Measurements from ENCODE around the gene ASAP2.

The ASAP2 gene

DNA sequence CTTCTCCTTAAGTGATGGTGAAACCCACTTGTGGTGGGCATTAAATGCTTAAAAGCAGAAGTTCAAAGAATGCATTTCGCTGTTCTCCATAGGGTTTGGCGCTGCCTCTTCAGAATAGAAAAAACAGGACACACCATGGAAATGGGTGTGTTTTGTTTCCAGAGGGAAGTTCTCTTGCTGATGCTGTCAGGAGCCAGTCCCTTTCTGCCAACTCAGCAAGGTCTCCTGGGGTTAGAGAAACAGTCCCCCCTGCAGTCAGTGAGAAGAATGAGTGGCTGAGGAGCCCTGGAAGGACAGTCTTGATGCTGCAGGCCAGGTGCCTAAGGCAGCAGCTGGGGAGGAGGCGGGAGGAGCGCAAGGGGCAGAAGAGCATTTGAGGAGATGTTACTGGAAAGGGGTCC is 37.8 kb upstream of the ASAP2 start:
- H3K9me3 ChIP-seq (ENCODE audit: low read length): no peaks in the 10 kb centered on the region
- no peak overlapping the region for H2AFZ ChIP-seq (ENCODE audit: low read length)
- H3K79me2 ChIP-seq (ENCODE audit: insufficient read depth, low read length): no peaks in the 10 kb centered on the region
- no peaks in the 10 kb centered on the region for H3K9me2 ChIP-seq (ENCODE audit: low read depth, low read length)
- 0 out of 2 replicates have a peak, but pooled peaks cover 12% of the 10 kb centered on the region for H3K27me3 ChIP-seq (ENCODE audit: insufficient read depth, low read length)
- H3K36me3 ChIP-seq (ENCODE audit: insufficient read depth, low read length): no peaks in the 10 kb centered on the region
- no peaks in the 10 kb centered on the region for H3K4me1 ChIP-seq (ENCODE audit: insufficient read depth, low read length, severe bottlenecking)
- no peak overlapping the region for H3K9ac ChIP-seq (ENCODE audit: low read length)
- no peak for TF ChIP-seq EZH2 (IDR thresholded peaks at IDR 0.05; ENCODE audit: borderline replicate concordance, low read length)
- TF ChIP-seq, protein P1, sequence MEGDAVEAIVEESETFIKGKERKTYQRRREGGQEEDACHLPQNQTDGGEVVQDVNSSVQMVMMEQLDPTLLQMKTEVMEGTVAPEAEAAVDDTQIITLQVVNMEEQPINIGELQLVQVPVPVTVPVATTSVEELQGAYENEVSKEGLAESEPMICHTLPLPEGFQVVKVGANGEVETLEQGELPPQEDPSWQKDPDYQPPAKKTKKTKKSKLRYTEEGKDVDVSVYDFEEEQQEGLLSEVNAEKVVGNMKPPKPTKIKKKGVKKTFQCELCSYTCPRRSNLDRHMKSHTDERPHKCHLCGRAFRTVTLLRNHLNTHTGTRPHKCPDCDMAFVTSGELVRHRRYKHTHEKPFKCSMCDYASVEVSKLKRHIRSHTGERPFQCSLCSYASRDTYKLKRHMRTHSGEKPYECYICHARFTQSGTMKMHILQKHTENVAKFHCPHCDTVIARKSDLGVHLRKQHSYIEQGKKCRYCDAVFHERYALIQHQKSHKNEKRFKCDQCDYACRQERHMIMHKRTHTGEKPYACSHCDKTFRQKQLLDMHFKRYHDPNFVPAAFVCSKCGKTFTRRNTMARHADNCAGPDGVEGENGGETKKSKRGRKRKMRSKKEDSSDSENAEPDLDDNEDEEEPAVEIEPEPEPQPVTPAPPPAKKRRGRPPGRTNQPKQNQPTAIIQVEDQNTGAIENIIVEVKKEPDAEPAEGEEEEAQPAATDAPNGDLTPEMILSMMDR (IDR thresholded peaks at IDR 0.05; ENCODE audit: low read length): no peak
- H4K20me1 ChIP-seq (ENCODE audit: insufficient read depth, low read length): no peaks in the 10 kb centered on the region
- no peak overlapping the region for H3K4me2 ChIP-seq (ENCODE audit: low read length)
- H3K27ac ChIP-seq (ENCODE audit: low read depth, low read length, poor library complexity, severe bottlenecking): no peak overlapping the region
- H3K4me3 ChIP-seq (ENCODE audit: low read depth, low read length, poor library complexity, severe bottlenecking): no peak overlapping the region
- no peaks in the 10 kb centered on the region for H3F3A ChIP-seq (ENCODE audit: insufficient read depth, low read length)

DNA sequence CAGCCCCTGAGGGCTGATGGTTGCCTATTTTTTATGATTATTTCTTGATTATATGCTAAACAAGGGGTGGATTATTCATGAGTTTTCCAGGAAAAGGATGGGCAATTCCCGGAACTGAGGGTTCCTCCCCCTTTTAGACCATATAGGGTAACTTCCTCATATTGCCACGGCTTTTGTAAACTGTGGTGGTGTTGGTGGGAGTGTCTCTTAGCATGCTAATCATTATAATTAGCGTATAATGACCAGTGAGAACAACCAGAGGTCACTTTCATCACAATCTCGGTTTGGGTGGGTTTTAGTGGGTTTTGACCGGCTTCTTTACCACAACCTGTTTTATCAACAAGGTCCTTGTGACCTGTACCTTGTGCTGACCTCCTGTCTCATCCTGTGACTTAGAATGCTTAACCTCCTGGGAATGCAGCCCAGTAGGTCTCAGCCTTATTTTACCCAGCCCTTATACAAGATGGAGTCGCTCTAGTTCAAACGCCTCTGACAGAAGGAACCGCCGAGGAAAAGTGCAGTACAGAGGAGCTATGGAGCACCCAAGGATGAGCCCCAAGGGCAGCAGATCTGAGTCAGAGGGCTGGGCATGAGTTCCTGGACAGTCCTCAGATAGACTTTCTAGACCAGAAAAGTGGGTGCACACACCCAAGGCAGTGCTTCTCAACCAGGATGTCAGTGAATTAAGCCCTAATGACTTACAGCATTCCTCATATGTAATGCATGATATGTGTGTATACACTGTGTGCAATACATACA is 37.1 kb upstream of the ASAP2 start:
- Histone ChIP-seq H2AFZ (ENCODE audit: low read length) (no peak overlapping the region), H3K4me1 (ENCODE audit: insufficient read depth, low read length, severe bottlenecking) (no peaks in the 10 kb centered on the region), H3K79me2 (ENCODE audit: insufficient read depth, low read length) (no peaks in the 10 kb centered on the region), H4K20me1 (ENCODE audit: insufficient read depth, low read length) (no peaks in the 10 kb centered on the region), H3K4me2 (ENCODE audit: low read length) (no peak overlapping the region), H3F3A (ENCODE audit: insufficient read depth, low read length) (no peaks in the 10 kb centered on the region), H3K9me3 (ENCODE audit: low read length) (no peaks in the 10 kb centered on the region), H3K4me3 (ENCODE audit: low read depth, low read length, poor library complexity, severe bottlenecking) (no peak overlapping the region), H3K36me3 (ENCODE audit: insufficient read depth, low read length) (no peaks in the 10 kb centered on the region), H3K9ac (ENCODE audit: low read length) (no peak overlapping the region), H3K27me3 (ENCODE audit: insufficient read depth, low read length) (0 out of 2 replicates have a peak, but pooled peaks cover 12% of the 10 kb centered on the region), H3K27ac (ENCODE audit: low read depth, low read length, poor library complexity, severe bottlenecking) (no peak overlapping the region), H3K9me2 (ENCODE audit: low read depth, low read length) (no peaks in the 10 kb centered on the region)
- TF ChIP-seq, protein P1 (IDR thresholded peaks at IDR 0.05; ENCODE audit: low read length): no peak

DNA sequence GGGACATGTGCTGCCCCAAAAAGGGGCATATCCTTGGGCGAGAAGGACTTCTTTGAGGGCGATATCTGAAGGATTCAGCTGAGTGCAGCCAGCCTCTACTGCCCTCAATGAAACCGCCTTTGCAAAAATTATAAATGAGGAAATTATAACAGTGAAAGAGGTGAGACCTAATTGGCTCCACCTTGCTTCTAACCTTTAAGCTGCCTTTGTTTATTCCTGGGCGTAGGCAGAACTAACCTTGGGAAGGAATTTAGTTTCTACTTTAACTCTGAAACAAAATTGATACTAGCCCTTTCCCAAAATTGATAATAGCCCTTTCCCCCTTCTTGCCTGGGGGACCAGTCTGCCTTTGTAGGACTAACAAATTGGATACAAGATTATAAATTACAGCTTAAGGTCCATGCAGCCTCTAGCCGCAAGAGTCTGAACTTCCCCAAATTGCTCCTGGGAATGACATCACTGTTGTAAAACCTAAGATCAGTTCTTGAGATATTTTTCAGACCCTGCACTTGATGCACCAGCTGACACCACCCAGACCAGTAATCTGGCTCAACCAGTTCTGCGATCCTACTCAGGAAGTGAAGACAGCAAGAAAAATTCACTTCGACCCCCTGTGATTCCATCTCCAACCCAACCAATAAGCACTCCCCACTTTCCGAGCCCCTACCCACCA is 36.0 kb upstream of the ASAP2 start:
- Histone ChIP-seq H3K4me2 (ENCODE audit: low read length) (no peak overlapping the region), H3K4me1 (ENCODE audit: insufficient read depth, low read length, severe bottlenecking) (no peaks in the 10 kb centered on the region), H3F3A (ENCODE audit: insufficient read depth, low read length) (no peaks in the 10 kb centered on the region), H2AFZ (ENCODE audit: low read length) (no peak overlapping the region), H3K9ac (ENCODE audit: low read length) (no peak overlapping the region), H4K20me1 (ENCODE audit: insufficient read depth, low read length) (no peaks in the 10 kb centered on the region), H3K4me3 (ENCODE audit: low read depth, low read length, poor library complexity, severe bottlenecking) (no peak overlapping the region), H3K9me3 (ENCODE audit: low read length) (no peaks in the 10 kb centered on the region), H3K27ac (ENCODE audit: low read depth, low read length, poor library complexity, severe bottlenecking) (no peak overlapping the region), H3K36me3 (ENCODE audit: insufficient read depth, low read length) (no peaks in the 10 kb centered on the region), H3K79me2 (ENCODE audit: insufficient read depth, low read length) (no peaks in the 10 kb centered on the region), H3K9me2 (ENCODE audit: low read depth, low read length) (no peaks in the 10 kb centered on the region), H3K27me3 (ENCODE audit: insufficient read depth, low read length) (0 out of 2 replicates have a peak, but pooled peaks cover 12% of the 10 kb centered on the region)
- TF ChIP-seq EZH2 (IDR thresholded peaks at IDR 0.05; ENCODE audit: borderline replicate concordance, low read length): no peak
- TF ChIP-seq, protein P1 (IDR thresholded peaks at IDR 0.05; ENCODE audit: low read length): no peak
